ENCODE results near the gene AQP3. TPM values are rescaled to one million over a fixed set of nuclear protein-coding genes. Genes with fewer than 3 reads are reported as not detected.

Gene AQP3
- total and polyA plus RNA-seq, 2 of the 8 experiments (the other 6 are each of a cell fraction or from before 2014, with no cell fraction given): 2.6 to 7.6 TPM

DNA sequence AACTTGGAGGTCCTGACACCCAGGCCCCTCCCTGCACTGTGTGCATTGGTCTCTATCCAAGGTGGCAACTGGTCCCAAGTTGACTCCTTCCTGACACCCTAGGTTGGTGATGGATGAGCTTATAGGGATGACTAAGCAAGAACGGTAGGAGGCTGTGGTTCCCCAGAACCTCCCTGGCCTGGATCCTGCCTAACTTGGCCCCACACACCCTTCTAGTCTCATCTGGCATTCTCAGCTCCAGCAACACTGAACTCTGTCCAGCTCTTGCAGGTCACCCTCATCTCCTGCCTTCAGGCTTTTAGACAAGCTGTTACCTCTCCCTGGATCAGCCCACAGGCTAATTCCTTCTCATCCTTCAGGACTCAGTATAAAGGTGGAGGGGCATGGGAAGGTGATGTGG is 16.5 kb downstream of the AQP3 start:
- Histone ChIP-seq H3K14ac (ENCODE audit: insufficient read length) (no peak overlapping the region), H2AFZ (ENCODE audit: low read length) (no peak overlapping the region), H4K20me1 (replicated peaks in 1 of 2; ENCODE audit: control insufficient read depth in 1 of 2, insufficient read depth in 2 of 2, low read length in 2 of 2) (no peaks in the 10 kb centered on the region), H2BK120ac (replicated peaks; ENCODE audit: low read depth, low read length) (no peak overlapping the region), H3K9ac (replicated peaks in 1 of 4; ENCODE audit: extremely low read depth in 1 of 4, low read depth in 3 of 4, low read length in 3 of 4) (no peak overlapping the region), H4K91ac (replicated peaks; ENCODE audit: insufficient read length, low read length) (no peak overlapping the region), H2BK5ac (ENCODE audit: low read depth, low read length) (no peak overlapping the region), H3K23ac (ENCODE audit: insufficient read length) (no peak overlapping the region), H3K9me3 (ENCODE audit: insufficient read depth in 2 of 2, low read depth in 1 of 2, low read length in 1 of 2) (no peaks in the 10 kb centered on the region), H3K18ac (ENCODE audit: extremely low read depth, low read length) (no peak overlapping the region), H4K8ac (ENCODE audit: extremely low read depth, insufficient read depth, low read length) (0 out of 2 replicates have a peak overlapping the region, but pooled peaks have one; percentile 53), H3K27me3 (replicated peaks in 1 of 4; ENCODE audit: control insufficient read depth in 3 of 4, extremely low read depth in 1 of 4, insufficient read depth in 3 of 4, low read length in 3 of 4) (no peaks in the 10 kb centered on the region), H3K23me2 (ENCODE audit: low read depth, low read length) (no peaks in the 10 kb centered on the region; the same call in 1 of the 2 replicates), H2AK5ac (ENCODE audit: low read depth, low read length) (no peak overlapping the region), H2BK20ac (ENCODE audit: low read length) (no peak overlapping the region), H3K4me1 (replicated peaks in 1 of 4; ENCODE audit: control insufficient read depth in 3 of 4, insufficient read depth in 4 of 4, low read length in 3 of 4) (peaks cover 0 to 2% (median 0%) of the 10 kb centered on the region in 4 experiments; a peak in 1 of 7 replicates), H3K79me2 (ENCODE audit: control insufficient read depth in 1 of 2, insufficient read depth in 2 of 2, low read length in 2 of 2) (no peaks in the 10 kb centered on the region), H3K79me1 (ENCODE audit: low read depth, low read length) (no peaks in the 10 kb centered on the region), H2BK15ac (ENCODE audit: low read length) (no peak overlapping the region), H3K36me3 (ENCODE audit: control insufficient read depth in 2 of 4, insufficient read depth in 4 of 4, low read length in 3 of 4) (no peaks in the 10 kb centered on the region), H3K4me2 (ENCODE audit: insufficient read depth in 1 of 2, low read depth in 2 of 2, low read length in 2 of 2) (no peak overlapping the region), H4K5ac (ENCODE audit: insufficient read length, low read depth, low read length) (no peak overlapping the region), H3K4me3 (ENCODE audit: extremely low read depth in 1 of 4, insufficient read depth in 2 of 4, low read depth in 3 of 4, low read length in 4 of 4) (no peak overlapping the region), H3K56ac (replicated peaks; ENCODE audit: insufficient read length, low read depth, low read length) (no peak overlapping the region), H3K4ac (replicated peaks; ENCODE audit: insufficient read length, low read depth, low read length) (no peak overlapping the region), H3K27ac (ENCODE audit: low read depth, low read length) (no peak overlapping the region), H2BK12ac (ENCODE audit: low read depth, low read length) (no peak overlapping the region)
- 70% methylated on average over 1 of the region's 1 CpG; no CpG with 5 or more reads in 1 of the 2 experiments for WGBS, 2 experiments (ENCODE audit: extremely low coverage in 1 of 2, insufficient coverage in 1 of 2, insufficient read length in 1 of 2, insufficient replicate concordance in 2 of 2, low coverage in 1 of 2, low lambda C conversion rate in 2 of 2, missing lambda C conversion rate in 1 of 2)
- no peak for TF ChIP-seq TCF12 (IDR thresholded peaks at IDR 0.05; ENCODE audit: low read depth, low read length)
- no peak for TF ChIP-seq FOSL1 (IDR thresholded peaks at IDR 0.05; ENCODE audit: insufficient read depth, low read depth, low read length)
- TF ChIP-seq CREB1 (IDR thresholded peaks at IDR 0.05): no peak
- no peak for TF ChIP-seq CHD2 (IDR thresholded peaks at IDR 0.05; ENCODE audit: low read length)
- CTCF ChIA-PET (ENCODE audit: partially characterized antibody): interaction anchor here (1.3 to 4.2 kb wide), 7 partner anchors 16 to 56 kb away, joined by 3 to 27 read pairs (median 7); partner anchors contain the start of gene AQP3
- FAIRE-seq: no peak
- POLR2A ChIA-PET (ENCODE audit: partially characterized antibody): interaction anchor here (1.0 to 1.7 kb wide), 2 partner anchors 11 to 58 kb away, joined by 3 to 5 read pairs; no protein-coding TSS in a partner anchor
- DNase-seq (ENCODE audit: low read depth in 1 of 2, low spot score in 2 of 2): no peak
